Peyer's patch (tissue), 4 donors: ENCODE results near the gene ARHGEF2.

Experiments used
- CTCF ChIP-seq, 6 experiments: fragments of 450-650 bp in 4 of 6; fragments of 200-600 bp in 2 of 6; sonication (generic) in 1 of 6; IDR thresholded peaks; one replicate each; pipeline ENCODE4 v1.5.1; 2017 to 2019; ENCODE audit warnings: antibody characterized with exemption in 6 of 6, mild to moderate bottlenecking in 3 of 6, moderate library complexity in 1 of 6
- POLR2A ChIP-seq, 2 donors: fragments of 450-650 bp; IDR thresholded peaks; one replicate each; pipeline ENCODE4 v1.5.1; 2017; ENCODE audit warnings: antibody characterized with exemption in 2 of 2, mild to moderate bottlenecking in 2 of 2, moderate library complexity in 2 of 2

- TF ChIP-seq CTCF (IDR thresholded peaks at IDR 0.05) (no peak), POLR2A (IDR thresholded peaks at IDR 0.05) (no peak)
These were observed 25.8 kb downstream of the ARHGEF2 start for GRCh38 chr1:155952505-155952890.
